H1 (cell line): ENCODE results near the gene WDFY4. TPM values are rescaled to one million over a fixed set of nuclear protein-coding genes. Genes with fewer than 3 reads are reported as not detected.

Source experiments
- HDAC6 ChIP-seq: IDR thresholded peaks from one replicate; pipeline ENCODE4 v1.7.1; 2012; ENCODE audit warnings: low read depth, mild to moderate bottlenecking, inconsistent platforms, low read length, moderate library complexity
- polyA plus RNA-seq, 7 experiments: library from polyadenylated mRNA; depleted of rRNA in 3 of 7; stranded (reverse) in 5 of 7; unstranded in 2 of 7; fragments of >200 nt in 5 of 7; fragments of 200-250 nt in 2 of 7; gene quantifications; 1 replicate in 5 of 7; 2 replicates in 1 of 7; 4 replicates in 1 of 7; pipeline versions ENCODE4 v1.2.1 to v1.2.3, GENCODE V29; 2011 to 2013; ENCODE audit warnings: missing spikeins in 2 of 7, mixed read lengths in 2 of 7
- total RNA-seq: library from RNA; stranded (reverse); fragmentation: NEBNext Ultra II Directional; extraction: Animal tissue kit (Norgen Biotek cat#: 25700); gene quantifications from 2 replicates; pipeline ENCODE4 v1.2.1, GENCODE V29; 2021

WDFY4 gene
- total and polyA plus RNA-seq, 2 of the 8 experiments (the other 6 are each of a cell fraction or from before 2014, with no cell fraction given), result not detected

DNA sequence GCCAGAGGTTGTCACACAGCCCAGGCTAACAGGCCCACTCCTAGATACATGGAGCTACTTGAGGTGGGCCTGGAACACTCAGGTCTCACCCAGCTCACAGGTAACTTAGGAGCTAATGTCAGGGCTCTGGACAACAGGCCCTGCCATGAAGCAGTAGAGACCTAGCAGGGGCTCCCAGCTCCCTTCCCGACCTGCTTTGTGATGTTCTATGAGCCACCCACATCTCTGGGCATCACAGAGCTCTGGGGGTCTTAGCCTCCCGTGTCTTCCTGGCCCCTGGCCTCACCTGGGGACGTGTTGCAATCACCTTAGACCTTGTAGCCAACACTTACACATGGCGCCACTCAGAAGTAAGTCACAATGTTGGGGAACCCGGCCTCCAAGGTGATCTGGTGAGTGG is 12.4 kb downstream of the WDFY4 start (continued):
- no peak for TF ChIP-seq HDAC6
